Loucy (cell line): ENCODE results near the gene GMEB2.
A peak's percentile ranks its signal among the peaks of the same experiment; 100 is the strongest.
"Not testable (repeated sequence)": the region's sequence is repeated elsewhere in the genome, so short reads cannot be mapped to it uniquely, and the experiment has no call there.

Experiments
- H2AFZ ChIP-seq: fragments of 200-600 bp; sonication (generic); 2 replicates; pipeline ENCODE4 v1.6.0; 2016; ENCODE audit warnings: antibody characterized with exemption, mild to moderate bottlenecking, low read length, moderate library complexity
- H3F3A ChIP-seq: fragments of 200-600 bp; 2 replicates; pipeline ENCODE4 v1.6.0; 2016; ENCODE audit warnings: antibody characterized with exemption, low read depth, mild to moderate bottlenecking
- H3K27me3 ChIP-seq: fragments of 200-600 bp; sonication (generic); 2 replicates; pipeline ENCODE4 v1.6.1; 2014; ENCODE audit warnings: low read length, mild to moderate bottlenecking; ENCODE audit not compliant: insufficient read depth, poor library complexity, severe bottlenecking
- H3K36me3 ChIP-seq: fragments of 200-600 bp; sonication (generic); 2 replicates; pipeline ENCODE4 v1.6.1; 2016; ENCODE audit warnings: low read length; ENCODE audit not compliant: insufficient read depth
- H3K4me1 ChIP-seq: fragments of 200-600 bp; sonication (generic); 2 replicates; pipeline ENCODE4 v1.5.1; 2014; ENCODE audit warnings: low read length, mild to moderate bottlenecking; ENCODE audit not compliant: insufficient read depth, poor library complexity, severe bottlenecking
- H3K4me2 ChIP-seq: fragments of 200-600 bp; sonication (generic); 2 replicates; pipeline ENCODE4 v1.6.0; 2014; ENCODE audit warnings: antibody characterized with exemption, low read length, low read depth, mild to moderate bottlenecking; ENCODE audit not compliant: poor library complexity, severe bottlenecking
- H3K4me3 ChIP-seq: fragments of 200-600 bp; sonication (generic); 2 replicates; pipeline ENCODE4 v1.5.1; 2014; ENCODE audit warnings: low read length, mild to moderate bottlenecking, mixed read lengths; ENCODE audit not compliant: poor library complexity, severe bottlenecking
- H3K79me2 ChIP-seq: fragments of 200-600 bp; sonication (generic); 2 replicates; pipeline ENCODE4 v1.6.1; 2014; ENCODE audit warnings: low read length; ENCODE audit not compliant: insufficient read depth
- H3K9ac ChIP-seq: fragments of 200-600 bp; sonication (generic); 2 replicates; pipeline ENCODE4 v1.6.0; 2014; ENCODE audit warnings: mild to moderate bottlenecking, low read depth, low read length, moderate library complexity; ENCODE audit not compliant: poor library complexity, severe bottlenecking
- H3K9me2 ChIP-seq: fragments of 200-600 bp; sonication (generic); replicated peaks from 2 replicates; pipeline ENCODE4 v1.6.1; 2016; ENCODE audit warnings: low read depth, low read length, mixed read lengths
- H3K9me3 ChIP-seq: fragments of 200-600 bp; sonication (generic); 2 replicates; pipeline ENCODE4 v1.6.1; 2014; ENCODE audit warnings: mild to moderate bottlenecking, antibody characterized with exemption, low read length, low read depth; ENCODE audit not compliant: insufficient read depth
- H4K20me1 ChIP-seq: fragments of 200-600 bp; sonication (generic); 2 replicates; pipeline ENCODE4 v1.6.0; 2014; ENCODE audit warnings: antibody characterized with exemption, low read length, mild to moderate bottlenecking; ENCODE audit not compliant: insufficient read depth, poor library complexity, severe bottlenecking
- CTCF ChIP-seq: fragments of 200-600 bp; sonication (generic); conservative IDR thresholded peaks from 2 replicates; pipeline ENCODE4 v1.5.1; 2014; ENCODE audit warnings: mild to moderate bottlenecking, antibody characterized with exemption, low read length
- EZH2phosphoT487 ChIP-seq: fragments of 200-600 bp; IDR thresholded peaks from 2 replicates; pipeline ENCODE4 v1.6.1; 2018; ENCODE audit warnings: antibody characterized with exemption, mild to moderate bottlenecking, moderate library complexity, borderline replicate concordance

Gene GMEB2

GRCh38 chr20:63573647-63574131 lies 53.2 kb downstream of the GMEB2 start:
- H3K9ac ChIP-seq = peak overlapping the region; percentile 68
- peak overlapping the region; percentile 85 for H3K4me2 ChIP-seq
- H3K4me3 ChIP-seq = peak overlapping the region; percentile 76
- no peaks in the 10 kb centered on the region for H3F3A ChIP-seq
- H4K20me1 ChIP-seq = peaks cover 7% of the 10 kb centered on the region
- H3K9me3 ChIP-seq = no peaks in the 10 kb centered on the region
- no peaks in the 10 kb centered on the region for H3K79me2 ChIP-seq
- H3K27me3 ChIP-seq = peaks cover 4% of the 10 kb centered on the region
- no peak for TF ChIP-seq CTCF
- TF ChIP-seq EZH2phosphoT487 = no peak
- H3K9me2 ChIP-seq = no peaks in the 10 kb centered on the region
- H3K4me1 ChIP-seq = peaks cover 24% of the 10 kb centered on the region
- no peaks in the 10 kb centered on the region for H3K36me3 ChIP-seq
- H2AFZ ChIP-seq = no peak overlapping the region

GRCh38 chr20:63572788-63573646 lies 53.9 kb downstream of the GMEB2 start:
- Histone ChIP-seq H3K9me2 (no peaks in the 10 kb centered on the region), H3K4me3 (peak overlapping the region; percentile 76), H3F3A (no peaks in the 10 kb centered on the region), H4K20me1 (peaks cover 12% of the 10 kb centered on the region), H3K9me3 (no peaks in the 10 kb centered on the region), H3K36me3 (no peaks in the 10 kb centered on the region), H3K27me3 (peaks cover 4% of the 10 kb centered on the region), H3K79me2 (no peaks in the 10 kb centered on the region), H3K9ac (peak overlapping the region; percentile 68), H2AFZ (no peak overlapping the region), H3K4me1 (peaks cover 30% of the 10 kb centered on the region), H3K4me2 (peak overlapping the region; percentile 85)
- no peak for TF ChIP-seq EZH2phosphoT487
- peak; percentile 20 for TF ChIP-seq CTCF

- Histone ChIP-seq H3F3A (no peaks in the 10 kb centered on the region), H3K9me2 (no peaks in the 10 kb centered on the region), H3K4me2 (no peak overlapping the region), H3K4me1 (peaks cover 37% of the 10 kb centered on the region), H3K36me3 (no peaks in the 10 kb centered on the region), H2AFZ (no peak overlapping the region), H4K20me1 (peaks cover 13% of the 10 kb centered on the region), H3K9me3 (no peaks in the 10 kb centered on the region), H3K4me3 (no peak overlapping the region), H3K27me3 (peaks cover 4% of the 10 kb centered on the region), H3K9ac (no peak overlapping the region), H3K79me2 (no peaks in the 10 kb centered on the region)
- TF ChIP-seq EZH2phosphoT487 = no peak
- no peak for TF ChIP-seq CTCF
These were observed 54.7 kb downstream of the GMEB2 start for GRCh38 chr20:63572071-63572787.

GRCh38 chr20:63571087-63571478 lies 55.8 kb downstream of the GMEB2 start:
- not testable (repeated sequence) for H3K4me3 ChIP-seq, H3K9me3 ChIP-seq, H3K9ac ChIP-seq, H2AFZ ChIP-seq, H3K27me3 ChIP-seq, H3F3A ChIP-seq, H3K79me2 ChIP-seq, H3K9me2 ChIP-seq, H3K4me2 ChIP-seq, H3K36me3 ChIP-seq
- peaks cover 38% of the 10 kb centered on the region for H3K4me1 ChIP-seq
- H4K20me1 ChIP-seq = peaks cover 13% of the 10 kb centered on the region
